ENCODE results near the gene DMXL2. TPM values are rescaled to one million over a fixed set of nuclear protein-coding genes. Genes with fewer than 3 reads are reported as not detected.
A peak's percentile ranks its signal among the peaks of the same experiment; 100 is the strongest.
"Not testable (repeated sequence)": the region's sequence is repeated elsewhere in the genome, so short reads cannot be mapped to it uniquely, and the experiment has no call there.

The DMXL2 gene
- total RNA-seq (100 to 1,000 TPM in 1 of 2 donors, 10 to 100 TPM in 1; 70.4 to 170 TPM), polyA plus RNA-seq (ENCODE audit: insufficient read length in 2 of 2) (100 to 1,000 TPM in 1 of 2 donors, 10 to 100 TPM in 1; 98.2 to 114 TPM)
- long read RNA-seq, donor 1, partial matches to known transcripts = 22 of 22 reads
- long read RNA-seq, donor 1, other reads (novel, unspliced or antisense) = 0 of 22 reads
- long read RNA-seq, donor 2 = 0 reads
- long read RNA-seq, donor 3, partial matches to known transcripts = 0 of 1 reads
- long read RNA-seq, donor 3, other reads (novel, unspliced or antisense) = 0 of 1 reads
- long read RNA-seq, donor 4, partial matches to known transcripts = 0 of 1 reads
- long read RNA-seq, donor 4, other reads (novel, unspliced or antisense) = 0 of 1 reads

GRCh38 chr15:51622604-51623370 is at the start of gene DMXL2:
TSS of gene DMXL2 (minus strand) at chr15:51622771. CDS start at chr15:51622545, 226 bp downstream.
- H3K9me3 ChIP-seq (ENCODE audit: control insufficient read depth, insufficient read depth, low read length) = no peaks in the 10 kb centered on the region

GRCh38 chr15:51672155-51672687 is 49.6 kb upstream of the DMXL2 start:
- Histone ChIP-seq H3K36me3 (ENCODE audit: control insufficient read depth, insufficient read depth, low read length) (no peaks in the 10 kb centered on the region), H3K27ac (ENCODE audit: low read depth, low read length) (no peak overlapping the region), H3K4me1 (ENCODE audit: control insufficient read depth, insufficient read depth, low read length) (peaks cover 6% of the 10 kb centered on the region), H3K9me3 (ENCODE audit: control insufficient read depth, insufficient read depth, low read length) (no peaks in the 10 kb centered on the region), H3K4me3 (ENCODE audit: low read depth, low read length) (no peak overlapping the region), H3K27me3 (ENCODE audit: control insufficient read depth, insufficient read depth, low read length) (no peaks in the 10 kb centered on the region)
- peak in 1 of 6 donors; percentile 60 for DNase-seq (ENCODE audit: low read depth in 4 of 6, low spot score in 6 of 6)
- WGBS (ENCODE audit: insufficient coverage) = 9% methylated on average over 1 of the region's 9 CpGs

More at GRCh38 chr15:51622604-51623370, at the start of gene DMXL2:
- peak within 1 kb of the TSS; percentile 95 for H3K27ac ChIP-seq (ENCODE audit: low read depth, low read length)
- peak; percentile 83 to 98 (median 90) for DNase-seq (ENCODE audit: low read depth in 4 of 6, low spot score in 6 of 6)
- H3K36me3 ChIP-seq (ENCODE audit: control insufficient read depth, insufficient read depth, low read length) = no peaks in the 10 kb centered on the region
- H3K27me3 ChIP-seq (ENCODE audit: control insufficient read depth, insufficient read depth, low read length) = no peaks in the 10 kb centered on the region
- WGBS (ENCODE audit: insufficient coverage) = under 1% methylated on average over 69 of the region's 83 CpGs
- H3K4me1 ChIP-seq (ENCODE audit: control insufficient read depth, insufficient read depth, low read length) = peaks cover 2% of the 10 kb centered on the region
- peak within 1 kb of the TSS; percentile 96 for H3K4me3 ChIP-seq (ENCODE audit: low read depth, low read length)

GRCh38 chr15:51669381-51669780 is 46.8 kb upstream of the DMXL2 start:
- Histone ChIP-seq H3K27ac (ENCODE audit: low read depth, low read length) (no peak overlapping the region), H3K9me3 (ENCODE audit: control insufficient read depth, insufficient read depth, low read length) (no peaks in the 10 kb centered on the region), H3K4me3 (ENCODE audit: low read depth, low read length) (no peak overlapping the region), H3K36me3 (ENCODE audit: control insufficient read depth, insufficient read depth, low read length) (no peaks in the 10 kb centered on the region), H3K4me1 (ENCODE audit: control insufficient read depth, insufficient read depth, low read length) (peaks cover 6% of the 10 kb centered on the region), H3K27me3 (ENCODE audit: control insufficient read depth, insufficient read depth, low read length) (no peaks in the 10 kb centered on the region)
- WGBS (ENCODE audit: insufficient coverage) = no CpG with 5 or more reads among the region's 2 CpGs
- DNase-seq (ENCODE audit: low read depth in 4 of 6, low spot score in 6 of 6) = no peak

- H3K4me3 ChIP-seq (ENCODE audit: low read depth, low read length) = no peak overlapping the region
- DNase-seq (ENCODE audit: low read depth in 4 of 6, low spot score in 6 of 6) = no peak
- H3K27ac ChIP-seq (ENCODE audit: low read depth, low read length) = no peak overlapping the region
- peaks cover 6% of the 10 kb centered on the region for H3K4me1 ChIP-seq (ENCODE audit: control insufficient read depth, insufficient read depth, low read length)
- WGBS (ENCODE audit: insufficient coverage) = 72% methylated on average over 2 of the region's 5 CpGs
- no peaks in the 10 kb centered on the region for H3K27me3 ChIP-seq (ENCODE audit: control insufficient read depth, insufficient read depth, low read length)
- no peaks in the 10 kb centered on the region for H3K9me3 ChIP-seq (ENCODE audit: control insufficient read depth, insufficient read depth, low read length)
- no peaks in the 10 kb centered on the region for H3K36me3 ChIP-seq (ENCODE audit: control insufficient read depth, insufficient read depth, low read length)
These were observed 45.9 kb upstream of the DMXL2 start for GRCh38 chr15:51668446-51668845.

GRCh38 chr15:51667478-51667877 is 44.9 kb upstream of the DMXL2 start:
- Histone ChIP-seq H3K36me3 (ENCODE audit: control insufficient read depth, insufficient read depth, low read length) (no peaks in the 10 kb centered on the region), H3K4me3 (ENCODE audit: low read depth, low read length) (no peak overlapping the region), H3K9me3 (ENCODE audit: control insufficient read depth, insufficient read depth, low read length) (no peaks in the 10 kb centered on the region), H3K27ac (ENCODE audit: low read depth, low read length) (no peak overlapping the region), H3K4me1 (ENCODE audit: control insufficient read depth, insufficient read depth, low read length) (peaks cover 6% of the 10 kb centered on the region), H3K27me3 (ENCODE audit: control insufficient read depth, insufficient read depth, low read length) (no peaks in the 10 kb centered on the region)
- 61% methylated on average over 3 of the region's 6 CpGs for WGBS (ENCODE audit: insufficient coverage)
- DNase-seq (ENCODE audit: low read depth in 4 of 6, low spot score in 6 of 6) = no peak

- Histone ChIP-seq H3K9me3 (ENCODE audit: control insufficient read depth, insufficient read depth, low read length) (no peaks in the 10 kb centered on the region), H3K27me3 (ENCODE audit: control insufficient read depth, insufficient read depth, low read length) (no peaks in the 10 kb centered on the region), H3K4me1 (ENCODE audit: control insufficient read depth, insufficient read depth, low read length) (no peaks in the 10 kb centered on the region), H3K27ac (ENCODE audit: low read depth, low read length) (no peak overlapping the region), H3K4me3 (ENCODE audit: low read depth, low read length) (no peak overlapping the region), H3K36me3 (ENCODE audit: control insufficient read depth, insufficient read depth, low read length) (no peaks in the 10 kb centered on the region)
- DNase-seq (ENCODE audit: low read depth in 4 of 6, low spot score in 6 of 6) = no peak
- 100% methylated on average over 1 of the region's 2 CpGs for WGBS (ENCODE audit: insufficient coverage)
These were observed 38.5 kb upstream of the DMXL2 start for GRCh38 chr15:51661072-51661471.

GRCh38 chr15:51658664-51659063 is 36.1 kb upstream of the DMXL2 start:
- Histone ChIP-seq H3K4me3 (ENCODE audit: low read depth, low read length) (no peak overlapping the region), H3K27ac (ENCODE audit: low read depth, low read length) (no peak overlapping the region), H3K4me1 (ENCODE audit: control insufficient read depth, insufficient read depth, low read length) (no peaks in the 10 kb centered on the region), H3K27me3 (ENCODE audit: control insufficient read depth, insufficient read depth, low read length) (no peaks in the 10 kb centered on the region), H3K9me3 (ENCODE audit: control insufficient read depth, insufficient read depth, low read length) (no peaks in the 10 kb centered on the region), H3K36me3 (ENCODE audit: control insufficient read depth, insufficient read depth, low read length) (no peaks in the 10 kb centered on the region)
- no peak for DNase-seq (ENCODE audit: low read depth in 4 of 6, low spot score in 6 of 6)
- 100% methylated on average over 1 of the region's 3 CpGs for WGBS (ENCODE audit: insufficient coverage)

- 96% methylated on average over 24 of the region's 24 CpGs for WGBS (ENCODE audit: insufficient coverage)
- not testable (repeated sequence) for H3K9me3 ChIP-seq (ENCODE audit: control insufficient read depth, insufficient read depth, low read length); H3K27ac ChIP-seq (ENCODE audit: low read depth, low read length); DNase-seq (ENCODE audit: low read depth in 4 of 6, low spot score in 6 of 6); H3K36me3 ChIP-seq (ENCODE audit: control insufficient read depth, insufficient read depth, low read length); H3K27me3 ChIP-seq (ENCODE audit: control insufficient read depth, insufficient read depth, low read length); H3K4me3 ChIP-seq (ENCODE audit: low read depth, low read length); H3K4me1 ChIP-seq (ENCODE audit: control insufficient read depth, insufficient read depth, low read length)
These were observed 33.0 kb upstream of the DMXL2 start for GRCh38 chr15:51655401-51656057.

GRCh38 chr15:51652084-51652668 is 29.6 kb upstream of the DMXL2 start:
- no peaks in the 10 kb centered on the region for H3K36me3 ChIP-seq (ENCODE audit: control insufficient read depth, insufficient read depth, low read length)
- no peak overlapping the region for H3K4me3 ChIP-seq (ENCODE audit: low read depth, low read length)
- H3K4me1 ChIP-seq (ENCODE audit: control insufficient read depth, insufficient read depth, low read length) = no peaks in the 10 kb centered on the region
- no peak overlapping the region for H3K27ac ChIP-seq (ENCODE audit: low read depth, low read length)
- WGBS (ENCODE audit: insufficient coverage) = 94% methylated on average over 5 of the region's 5 CpGs
- no peak for DNase-seq (ENCODE audit: low read depth in 4 of 6, low spot score in 6 of 6)
- H3K9me3 ChIP-seq (ENCODE audit: control insufficient read depth, insufficient read depth, low read length) = no peaks in the 10 kb centered on the region
- H3K27me3 ChIP-seq (ENCODE audit: control insufficient read depth, insufficient read depth, low read length) = no peaks in the 10 kb centered on the region
